Right ventricle myocardium inferior (tissue), 1 donor: ENCODE measurements around the gene CD53. TPM values are rescaled to one million over a fixed set of nuclear protein-coding genes. Genes with fewer than 3 reads are reported as not detected.

Experiments used
- total RNA-seq: library from RNA; stranded (reverse); fragmentation: NEBNext Ultra II Directional; extraction: Animal tissue kit (Norgen Biotek cat#: 25700); gene quantifications from one replicate; pipeline ENCODE4 v1.2.1, GENCODE V29; 2021
- donor health status: DM: no; HTN: yes; CAD: no; lungs with severe emphysema.

The CD53 gene
- total RNA-seq, 1 donor from 2014 or later, result 17.2 TPM

Other genes starting within 250 kb of the CD53 start
- gene KCNA3, start 198.2 kb upstream of the CD53 start, total RNA-seq, result 0.38 TPM
- gene LRIF1, start 90.8 kb downstream of the CD53 start, total RNA-seq, result 17.4 TPM